Activated CD8-positive, alpha-beta T cell treated with anti-CD3 and anti-CD28 coated beads, Interleukin-2, amount 10 ng/mL, durations not matched to agents 7 days and 5 days (primary cell): ENCODE data around the gene SCAF4. TPM values are rescaled to one million over a fixed set of nuclear protein-coding genes. Genes with fewer than 3 reads are reported as not detected.
"Not testable (repeated sequence)": the region's sequence is repeated elsewhere in the genome, so short reads cannot be mapped to it uniquely, and the experiment has no call there.

Experiments used
- ATAC-seq: fragments of 150-1000 bp; cut with Tn5 transposase; one replicate; pipeline ENCODE4 v1.10.0; 2021; ENCODE audit warnings: moderate library complexity
- CTCF ChIA-PET: fragments of 350-600 bp; sonication (Branson Sonifier 250); formaldehyde crosslinking; loops from one replicate; lab custom pipeline; 2021; ENCODE audit warnings: antibody characterized with exemption; lab: Charles Lee
- POLR2A ChIA-PET: fragments of 350-600 bp; sonication (Branson Sonifier 250); formaldehyde crosslinking; loops from one replicate; lab custom pipeline; 2021; ENCODE audit warnings: antibody characterized with exemption; lab: Charles Lee
- DNase-seq: peaks from one replicate; pipeline ENCODE4 v3.0.0-alpha.2; 2020
- H3K27ac Mint-ChIP-seq: one replicate; pipeline ENCODE4 v1.8.0; 2021; ENCODE audit warnings: mild to moderate bottlenecking, mixed read lengths
- H3K27me3 Mint-ChIP-seq: one replicate; pipeline ENCODE4 v1.8.0; 2021; ENCODE audit warnings: low read depth, mixed read lengths
- H3K36me3 Mint-ChIP-seq: one replicate; pipeline ENCODE4 v1.8.0; 2021; ENCODE audit warnings: low read depth, mixed read lengths
- H3K4me1 Mint-ChIP-seq: one replicate; pipeline ENCODE4 v1.8.0; 2021; ENCODE audit warnings: low read depth, mixed read lengths
- H3K4me3 Mint-ChIP-seq: one replicate; pipeline ENCODE4 v1.8.0; 2021; ENCODE audit warnings: mild to moderate bottlenecking, mixed read lengths
- H3K9me3 Mint-ChIP-seq: one replicate; pipeline ENCODE4 v1.8.0; 2022; ENCODE audit warnings: mixed read lengths; ENCODE audit not compliant: insufficient read depth
- total RNA-seq, 2 experiments: library from RNA; stranded (reverse); gene quantifications; one replicate each; pipeline ENCODE4 v1.2.3, GENCODE V29; 2021

The SCAF4 gene
- total RNA-seq, 2 experiments from 2014 or later, result 53.2 TPM

DNA sequence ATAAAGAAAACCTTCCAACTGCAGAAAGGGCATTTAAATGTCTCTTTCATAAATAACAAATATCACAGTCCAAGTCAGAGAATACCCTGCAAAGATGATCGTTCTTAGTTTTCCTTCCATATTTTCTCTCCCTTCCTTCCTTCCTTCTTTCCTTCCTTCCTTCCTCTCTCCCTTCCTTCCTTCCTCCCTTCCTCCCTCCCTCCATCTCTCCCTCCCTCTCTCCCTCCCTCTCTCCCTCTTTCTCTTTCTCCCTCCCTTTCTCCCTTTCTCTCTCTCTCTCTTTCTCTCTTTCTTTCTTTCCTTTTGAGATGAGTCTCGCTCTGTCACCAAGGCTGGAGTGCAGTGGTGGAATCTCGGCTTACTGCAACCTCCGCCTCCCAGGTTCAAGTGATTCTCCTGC, 29.0 kb upstream of the SCAF4 start:
- POLR2A ChIA-PET, result no interaction called here
- no peaks in the 10 kb centered on the region for H3K4me1 Mint-ChIP-seq
- H3K27ac Mint-ChIP-seq, result no peak overlapping the region
- no peak overlapping the region for H3K4me3 Mint-ChIP-seq
- ATAC-seq (no peak), DNase-seq (no peak)
- H3K36me3 Mint-ChIP-seq, result no peaks in the 10 kb centered on the region
- CTCF ChIA-PET, result no interaction called here
- H3K27me3 Mint-ChIP-seq, result peaks cover 7% of the 10 kb centered on the region
- H3K9me3 Mint-ChIP-seq, result no peaks in the 10 kb centered on the region

DNA sequence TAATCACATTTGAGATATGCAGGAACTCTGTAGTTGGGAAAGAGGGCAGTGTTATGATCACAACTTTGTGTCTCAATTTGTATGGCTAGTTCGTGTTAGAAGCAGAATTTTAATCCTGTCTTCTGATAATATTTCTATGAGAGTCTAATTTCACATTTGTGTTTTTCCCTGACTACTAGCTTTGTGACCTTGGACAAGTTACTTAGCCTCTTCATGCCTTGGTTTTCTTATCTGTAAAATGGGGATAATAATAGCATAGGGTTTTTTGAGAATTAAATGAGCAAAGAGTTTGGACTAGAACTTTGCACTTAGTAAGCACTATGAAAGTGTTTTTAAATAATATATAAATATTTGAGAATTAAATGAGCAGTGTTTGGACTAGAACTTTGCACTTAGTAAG, 24.9 kb upstream of the SCAF4 start:
- no peak for ATAC-seq
- DNase-seq, result no peak
- no peaks in the 10 kb centered on the region for H3K36me3 Mint-ChIP-seq
- no peaks in the 10 kb centered on the region for H3K9me3 Mint-ChIP-seq
- H3K4me3 Mint-ChIP-seq, result no peak overlapping the region
- H3K4me1 Mint-ChIP-seq, result no peaks in the 10 kb centered on the region
- no peak overlapping the region for H3K27ac Mint-ChIP-seq
- ChIA-PET POLR2A (no interaction called here), CTCF (no interaction called here)
- peaks cover 4% of the 10 kb centered on the region for H3K27me3 Mint-ChIP-seq

DNA sequence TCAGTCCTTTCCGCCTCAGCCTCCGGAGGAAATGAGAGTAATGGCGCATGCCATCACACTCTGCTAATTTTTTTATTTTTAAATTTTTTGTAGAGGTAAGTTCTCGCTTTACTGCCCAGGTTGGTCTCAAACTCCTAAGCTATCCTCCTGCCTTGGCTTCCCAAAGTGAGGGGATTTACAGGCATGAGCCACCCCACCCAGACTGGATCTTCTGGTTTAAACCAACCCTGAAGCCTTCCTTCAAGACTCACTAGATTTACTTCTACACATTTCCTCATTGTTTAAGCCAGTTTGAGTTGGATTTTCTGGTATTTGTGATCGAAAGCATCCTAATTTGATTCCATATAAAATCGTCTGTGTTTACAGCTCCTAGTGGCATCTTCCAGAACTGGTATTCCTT, 23.1 kb upstream of the SCAF4 start:
- ChIA-PET CTCF (no interaction called here), POLR2A (no interaction called here)
- no peaks in the 10 kb centered on the region for H3K4me1 Mint-ChIP-seq
- ATAC-seq (no peak), DNase-seq (no peak)
- no peaks in the 10 kb centered on the region for H3K36me3 Mint-ChIP-seq
- H3K27me3 Mint-ChIP-seq, result peaks cover 3% of the 10 kb centered on the region
- no peak overlapping the region for H3K4me3 Mint-ChIP-seq
- no peaks in the 10 kb centered on the region for H3K9me3 Mint-ChIP-seq
- H3K27ac Mint-ChIP-seq, result no peak overlapping the region

DNA sequence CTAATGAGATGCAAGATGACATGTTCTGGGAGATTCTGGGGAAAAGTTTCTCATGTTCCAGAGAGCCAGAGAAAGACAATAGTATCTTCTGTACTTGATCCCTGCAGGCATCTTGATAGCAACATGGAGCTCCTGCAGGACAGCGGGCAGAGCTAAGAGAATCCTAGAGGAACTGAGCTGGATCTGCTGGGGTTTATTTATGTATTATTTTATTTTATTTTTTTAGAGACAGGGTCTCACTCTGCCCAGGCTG, 22.7 kb upstream of the SCAF4 start:
- Mint-ChIP-seq H3K4me1 (no peaks in the 10 kb centered on the region), H3K4me3 (no peak overlapping the region), H3K27me3 (peaks cover 3% of the 10 kb centered on the region), H3K36me3 (no peaks in the 10 kb centered on the region), H3K27ac (no peak overlapping the region), H3K9me3 (no peaks in the 10 kb centered on the region)
- ChIA-PET POLR2A (no interaction called here), CTCF (no interaction called here)
- DNase-seq (no peak), ATAC-seq (no peak)

DNA sequence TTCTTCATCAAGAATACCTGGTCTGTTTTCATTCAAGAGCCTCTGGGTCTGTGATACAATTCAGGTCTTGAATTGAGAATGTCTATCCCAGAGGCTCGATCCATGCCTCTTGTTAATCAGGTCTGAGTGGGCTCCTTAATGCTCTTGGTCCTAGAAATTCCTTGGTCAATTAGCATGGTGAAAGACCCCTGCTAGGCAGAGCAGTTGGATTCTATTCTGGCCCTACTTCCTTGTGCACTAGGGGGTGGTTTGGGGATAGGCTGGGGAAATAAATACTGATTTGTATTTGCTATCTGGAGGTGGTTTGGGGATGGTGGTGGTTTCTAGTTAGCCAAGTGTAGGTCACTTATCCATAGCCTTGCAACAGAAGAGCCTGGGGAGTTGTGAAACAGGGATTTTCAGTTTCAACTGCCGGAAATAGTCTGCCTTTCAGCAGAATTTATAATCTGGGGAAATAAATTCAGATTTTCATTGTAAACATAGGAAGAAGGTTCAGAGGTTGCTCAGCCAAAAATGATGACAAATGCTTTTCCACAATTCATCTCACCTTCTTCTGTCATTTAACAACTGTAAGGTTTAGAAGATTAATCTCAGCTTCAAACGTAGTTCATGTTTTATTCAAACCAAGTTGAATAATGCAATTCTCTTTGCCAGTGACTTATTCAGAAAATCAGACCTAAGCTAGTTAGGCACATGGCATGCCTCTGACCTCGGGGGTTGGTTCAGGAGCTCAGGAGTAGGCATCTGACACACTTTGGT, 22.2 kb upstream of the SCAF4 start:
- DNase-seq (no peak), ATAC-seq (no peak)
- Mint-ChIP-seq H3K36me3 (no peaks in the 10 kb centered on the region), H3K9me3 (no peaks in the 10 kb centered on the region), H3K4me1 (no peaks in the 10 kb centered on the region), H3K27me3 (peaks cover 3% of the 10 kb centered on the region), H3K27ac (no peak overlapping the region), H3K4me3 (no peak overlapping the region)
- CTCF ChIA-PET, result no interaction called here
- POLR2A ChIA-PET, result no interaction called here

DNA sequence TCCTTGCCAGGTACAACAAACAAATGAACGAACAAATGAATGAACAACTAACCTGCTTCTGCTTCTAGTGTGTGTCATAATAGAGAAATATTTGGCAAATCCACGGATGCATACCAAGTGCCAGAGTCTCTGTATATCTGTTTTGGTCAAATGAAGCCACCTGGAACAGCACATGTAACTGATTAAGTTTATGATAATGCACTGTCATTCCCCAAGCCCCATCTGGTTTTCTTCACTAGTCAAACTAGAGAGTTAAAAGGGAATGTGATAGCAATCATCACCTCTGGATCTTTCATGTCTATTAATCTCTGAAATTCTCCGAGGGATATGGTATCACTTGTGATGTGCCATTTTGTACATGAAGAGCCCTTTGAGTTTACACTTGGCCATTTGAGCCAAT, 21.0 kb upstream of the SCAF4 start:
- no peaks in the 10 kb centered on the region for H3K4me1 Mint-ChIP-seq
- no peaks in the 10 kb centered on the region for H3K36me3 Mint-ChIP-seq
- POLR2A ChIA-PET, result no interaction called here
- H3K27me3 Mint-ChIP-seq, result peaks cover 2% of the 10 kb centered on the region
- DNase-seq, result no peak
- no peak overlapping the region for H3K4me3 Mint-ChIP-seq
- no peak for ATAC-seq
- CTCF ChIA-PET, result no interaction called here
- no peaks in the 10 kb centered on the region for H3K9me3 Mint-ChIP-seq
- no peak overlapping the region for H3K27ac Mint-ChIP-seq

DNA sequence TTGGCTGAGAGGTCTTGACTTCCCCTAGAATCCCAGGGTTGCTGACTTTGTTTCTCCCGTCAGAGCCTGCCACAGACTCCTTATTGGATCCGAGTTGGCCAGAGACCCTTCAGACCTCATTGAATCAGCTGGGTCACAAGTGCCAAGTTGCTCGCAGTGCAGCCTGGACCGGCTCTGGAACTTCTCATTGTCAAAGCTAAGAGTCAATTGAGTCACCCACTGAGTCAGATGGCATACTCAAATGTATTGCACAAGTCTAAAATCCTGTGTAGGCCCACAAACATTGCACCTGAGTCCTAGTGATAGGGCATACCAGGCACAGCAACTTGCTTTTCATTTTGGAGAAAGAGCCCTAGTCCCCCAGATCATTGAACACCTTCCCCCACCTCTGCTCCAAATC, 20.4 kb upstream of the SCAF4 start:
- ChIA-PET POLR2A (no interaction called here), CTCF (no interaction called here)
- H3K27me3 Mint-ChIP-seq, result peaks cover 2% of the 10 kb centered on the region
- no peak overlapping the region for H3K27ac Mint-ChIP-seq
- ATAC-seq (no peak), DNase-seq (no peak)
- H3K36me3 Mint-ChIP-seq, result no peaks in the 10 kb centered on the region
- no peaks in the 10 kb centered on the region for H3K9me3 Mint-ChIP-seq
- H3K4me3 Mint-ChIP-seq, result no peak overlapping the region
- no peaks in the 10 kb centered on the region for H3K4me1 Mint-ChIP-seq

DNA sequence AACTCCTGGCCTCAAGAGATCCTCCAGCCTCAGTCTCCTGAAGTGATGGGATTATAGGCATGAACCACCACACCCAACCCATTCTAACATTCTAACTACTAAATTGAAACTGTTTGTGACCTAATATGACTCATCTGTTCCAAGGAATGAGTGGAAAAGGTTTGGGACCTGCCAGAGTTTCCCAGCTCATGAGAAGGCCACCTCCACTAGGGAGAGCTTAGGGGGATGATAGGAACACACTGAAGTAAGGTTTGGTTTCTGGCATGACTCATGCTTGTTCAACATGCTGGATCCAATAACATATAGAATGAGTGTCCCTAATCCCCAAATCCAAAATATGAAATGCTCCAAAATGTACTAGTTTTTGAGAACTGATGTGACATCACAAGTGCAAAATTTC, 18.9 kb upstream of the SCAF4 start:
- ATAC-seq (no peak), DNase-seq (no peak)
- H3K4me3 Mint-ChIP-seq, result no peak overlapping the region
- H3K27ac Mint-ChIP-seq, result no peak overlapping the region
- CTCF ChIA-PET, result no interaction called here
- no peaks in the 10 kb centered on the region for H3K9me3 Mint-ChIP-seq
- H3K27me3 Mint-ChIP-seq, result peaks cover 2% of the 10 kb centered on the region
- POLR2A ChIA-PET, result no interaction called here
- H3K36me3 Mint-ChIP-seq, result no peaks in the 10 kb centered on the region
- no peaks in the 10 kb centered on the region for H3K4me1 Mint-ChIP-seq

DNA sequence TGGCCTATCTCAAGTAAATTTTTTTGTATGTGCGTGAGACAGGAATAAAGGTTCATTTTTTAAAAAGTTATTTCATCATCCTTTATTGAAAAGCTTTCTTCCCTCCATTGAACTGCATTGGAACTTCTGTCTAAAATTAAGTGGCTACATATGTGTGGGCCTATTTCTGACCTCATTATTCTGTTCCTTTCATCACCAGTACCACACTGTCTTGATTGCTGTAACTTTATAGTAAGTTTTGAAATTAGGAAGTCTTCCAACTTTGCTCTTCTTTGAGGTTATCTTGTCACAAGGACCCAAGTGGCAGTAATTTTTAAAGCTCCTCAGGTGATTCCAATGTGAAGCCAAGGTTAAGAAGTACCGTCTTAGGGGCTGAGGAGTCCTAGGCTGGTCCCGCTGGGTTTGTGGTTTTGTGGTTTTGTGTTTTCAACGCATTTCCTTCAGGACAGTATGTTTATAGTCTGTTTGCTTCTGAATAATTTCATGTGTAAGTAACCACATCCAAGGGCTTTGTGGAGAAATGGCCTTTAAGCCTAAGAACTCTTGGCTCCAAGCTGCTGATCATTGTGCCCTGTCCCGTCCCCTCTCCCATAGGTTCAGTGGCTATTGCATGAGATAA, 12.4 kb upstream of the SCAF4 start:
- H3K9me3 Mint-ChIP-seq, result peaks cover 11% of the 10 kb centered on the region
- DNase-seq (no peak), ATAC-seq (no peak)
- ChIA-PET POLR2A (interaction anchor here (0.6 kb wide), 1 partner anchor 63 kb away, joined by 3 read pairs; no protein-coding TSS in a partner anchor), CTCF (no interaction called here)
- H3K4me1 Mint-ChIP-seq, result peaks cover 7% of the 10 kb centered on the region
- H3K4me3 Mint-ChIP-seq, result no peak overlapping the region
- no peak overlapping the region for H3K27ac Mint-ChIP-seq
- no peaks in the 10 kb centered on the region for H3K27me3 Mint-ChIP-seq
- no peaks in the 10 kb centered on the region for H3K36me3 Mint-ChIP-seq

DNA sequence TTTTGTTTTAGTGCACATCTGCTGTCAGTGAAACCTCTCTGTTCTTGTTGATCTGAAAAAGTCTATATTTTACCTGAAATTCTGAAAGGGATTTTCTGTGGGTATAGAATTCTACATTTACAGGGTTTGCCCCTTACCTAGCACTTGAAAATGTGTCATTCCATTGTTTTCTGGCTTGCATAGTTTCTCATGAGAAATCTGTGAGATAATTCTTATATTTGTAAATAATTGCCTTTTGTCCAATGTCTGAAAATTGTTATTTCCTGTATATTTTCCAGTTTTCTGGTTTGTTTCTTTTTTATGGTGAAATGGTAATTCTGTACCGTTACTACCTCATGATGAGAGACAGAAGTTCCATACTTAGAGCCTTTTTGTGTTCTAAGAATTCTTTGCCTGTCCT, 11.8 kb upstream of the SCAF4 start:
- peaks cover 7% of the 10 kb centered on the region for H3K4me1 Mint-ChIP-seq
- H3K4me3 Mint-ChIP-seq, result no peak overlapping the region
- H3K27me3 Mint-ChIP-seq, result no peaks in the 10 kb centered on the region
- H3K9me3 Mint-ChIP-seq, result peaks cover 11% of the 10 kb centered on the region
- H3K27ac Mint-ChIP-seq, result no peak overlapping the region
- DNase-seq, result no peak
- ATAC-seq, result no peak
- ChIA-PET POLR2A (no interaction called here), CTCF (no interaction called here)
- H3K36me3 Mint-ChIP-seq, result no peaks in the 10 kb centered on the region

DNA sequence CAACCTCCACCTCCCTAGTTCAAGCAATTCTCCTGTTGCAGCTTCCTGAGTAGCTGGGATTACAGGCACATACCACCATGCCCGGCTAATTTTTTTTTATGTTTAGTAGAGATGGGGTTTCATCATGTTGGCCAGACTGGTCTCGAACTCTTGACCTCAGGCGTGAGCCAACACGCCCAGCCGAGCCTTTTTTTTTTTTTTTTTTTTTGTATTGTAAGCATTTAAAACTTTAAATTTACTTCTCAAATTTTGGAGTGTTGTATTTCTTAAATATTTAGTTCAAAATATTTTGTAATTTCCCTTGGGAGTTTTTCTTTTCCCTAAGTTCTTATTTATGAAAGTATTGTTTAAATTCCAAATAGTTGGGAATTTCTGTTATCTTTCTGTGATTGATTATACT, 9.2 kb upstream of the SCAF4 start:
- H3K9me3 Mint-ChIP-seq, result peaks cover 11% of the 10 kb centered on the region
- H3K4me1 Mint-ChIP-seq, result peaks cover 7% of the 10 kb centered on the region
- CTCF ChIA-PET, result no interaction called here
- no peak overlapping the region for H3K27ac Mint-ChIP-seq
- H3K36me3 Mint-ChIP-seq, result no peaks in the 10 kb centered on the region
- H3K4me3 Mint-ChIP-seq, result no peak overlapping the region
- DNase-seq, result no peak
- ATAC-seq, result no peak
- no peaks in the 10 kb centered on the region for H3K27me3 Mint-ChIP-seq
- POLR2A ChIA-PET, result no interaction called here

DNA sequence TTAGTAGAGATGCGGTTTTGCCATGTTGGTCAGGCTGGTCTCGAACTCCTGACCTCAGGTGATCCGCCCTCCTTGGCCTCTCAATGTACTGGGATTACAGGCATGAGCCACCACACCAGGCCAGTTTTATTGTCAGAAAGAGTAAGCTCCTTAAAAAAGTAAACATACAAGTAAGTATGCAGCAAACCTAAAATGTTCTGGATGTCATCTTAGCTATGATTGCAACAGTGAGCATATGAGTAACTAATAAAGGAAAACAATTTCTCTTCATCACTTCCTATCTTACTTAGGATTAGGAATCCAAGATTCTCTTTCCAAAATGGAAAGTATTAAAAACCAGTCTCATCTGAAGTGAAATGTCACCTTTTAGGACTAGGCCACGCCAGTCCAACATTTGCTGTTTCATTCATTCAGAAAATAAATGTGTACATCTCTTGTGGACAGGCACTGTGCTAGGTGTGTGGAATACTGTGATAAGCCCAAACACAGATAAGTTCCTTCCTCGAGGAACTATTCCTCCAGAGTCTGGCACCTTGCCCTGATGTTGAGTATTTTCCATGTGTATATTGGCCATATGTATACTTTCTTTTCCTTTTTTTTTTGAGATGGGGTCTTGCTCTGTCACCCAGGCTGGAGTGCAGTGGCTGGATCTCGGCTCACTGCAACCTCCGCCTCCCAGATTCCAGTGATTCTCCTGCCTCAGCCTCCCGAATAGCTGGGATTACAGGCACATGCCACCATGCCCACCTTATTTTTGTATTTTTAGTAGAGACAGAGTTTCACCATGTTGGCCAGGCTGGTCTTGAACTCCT, 5.9 kb upstream of the SCAF4 start:
- DNase-seq, H3K9me3 Mint-ChIP-seq, CTCF ChIA-PET, H3K27ac Mint-ChIP-seq, H3K4me1 Mint-ChIP-seq, POLR2A ChIA-PET, H3K27me3 Mint-ChIP-seq, H3K4me3 Mint-ChIP-seq, ATAC-seq, H3K36me3 Mint-ChIP-seq: not testable (repeated sequence)
